GM21619 (cell line): Measurements from ENCODE around the gene BPIFB6.
"Not testable (repeated sequence)": the region's sequence is repeated elsewhere in the genome, so short reads cannot be mapped to it uniquely, and the experiment has no call there.

Experiments
- ATAC-seq: cut with Tn5 transposase; IDR thresholded peaks from one replicate; pipeline ENCODE4 v1.9.1; 2021; ENCODE audit not compliant: unreplicated experiment

The BPIFB6 gene

GRCh38 chr20:33027769-33028751 lies 3.4 kb upstream of the BPIFB6 start:
- no peak for ATAC-seq

- ATAC-seq = no peak
These were observed 2.6 kb upstream of the BPIFB6 start for GRCh38 chr20:33028875-33029274.

GRCh38 chr20:33030076-33030475 lies 1.4 kb upstream of the BPIFB6 start:
- ATAC-seq = no peak

GRCh38 chr20:33030569-33030968 lies 879 bp upstream of the BPIFB6 start:
- ATAC-seq = no peak

- no peak for ATAC-seq
These were observed 1.1 kb downstream of the BPIFB6 start for GRCh38 chr20:33032555-33032954.

GRCh38 chr20:33033381-33033780 lies 1.9 kb downstream of the BPIFB6 start:
- ATAC-seq = no peak

GRCh38 chr20:33034115-33034514 lies 2.7 kb downstream of the BPIFB6 start:
- ATAC-seq = no peak

GRCh38 chr20:33034901-33035492 lies 3.5 kb downstream of the BPIFB6 start:
- no peak for ATAC-seq

GRCh38 chr20:33037456-33037855 lies 6.0 kb downstream of the BPIFB6 start:
- no peak for ATAC-seq

GRCh38 chr20:33038243-33038642 lies 6.8 kb downstream of the BPIFB6 start:
- ATAC-seq = no peak

- no peak for ATAC-seq
These were observed 11.0 kb downstream of the BPIFB6 start for GRCh38 chr20:33042430-33042829.

GRCh38 chr20:33042983-33043730 lies 11.7 kb downstream of the BPIFB6 start:
- ATAC-seq = no peak

- ATAC-seq = no peak
These were observed 12.3 kb downstream of the BPIFB6 start for GRCh38 chr20:33043731-33044181.

GRCh38 chr20:33045129-33045721 lies 13.8 kb downstream of the BPIFB6 start:
- not testable (repeated sequence) for ATAC-seq

GRCh38 chr20:33046412-33046811 lies 15.0 kb downstream of the BPIFB6 start:
- no peak for ATAC-seq

- no peak for ATAC-seq
These were observed 19.9 kb downstream of the BPIFB6 start for GRCh38 chr20:33051333-33051732.

GRCh38 chr20:33053291-33054106 lies 22.1 kb downstream of the BPIFB6 start, which contains the start of gene BPIFB3:
Gene BPIFB3, plus strand, starts transcription at chr20:33053903. Its CDS starts 1,533 bp downstream, at chr20:33055436.
- ATAC-seq = no peak

GRCh38 chr20:33054381-33054780 lies 22.9 kb downstream of the BPIFB6 start:
- ATAC-seq = no peak

- ATAC-seq = no peak
These were observed 23.3 kb downstream of the BPIFB6 start for GRCh38 chr20:33054791-33055190.

- no peak for ATAC-seq
These were observed 27.7 kb downstream of the BPIFB6 start for GRCh38 chr20:33059136-33059535.
